ENCODE measurements around the gene ASIC4. TPM values are rescaled to one million over a fixed set of nuclear protein-coding genes. Genes with fewer than 3 reads are reported as not detected.

Gene ASIC4
- total RNA-seq, 1 donor from 2014 or later: not detected

DNA sequence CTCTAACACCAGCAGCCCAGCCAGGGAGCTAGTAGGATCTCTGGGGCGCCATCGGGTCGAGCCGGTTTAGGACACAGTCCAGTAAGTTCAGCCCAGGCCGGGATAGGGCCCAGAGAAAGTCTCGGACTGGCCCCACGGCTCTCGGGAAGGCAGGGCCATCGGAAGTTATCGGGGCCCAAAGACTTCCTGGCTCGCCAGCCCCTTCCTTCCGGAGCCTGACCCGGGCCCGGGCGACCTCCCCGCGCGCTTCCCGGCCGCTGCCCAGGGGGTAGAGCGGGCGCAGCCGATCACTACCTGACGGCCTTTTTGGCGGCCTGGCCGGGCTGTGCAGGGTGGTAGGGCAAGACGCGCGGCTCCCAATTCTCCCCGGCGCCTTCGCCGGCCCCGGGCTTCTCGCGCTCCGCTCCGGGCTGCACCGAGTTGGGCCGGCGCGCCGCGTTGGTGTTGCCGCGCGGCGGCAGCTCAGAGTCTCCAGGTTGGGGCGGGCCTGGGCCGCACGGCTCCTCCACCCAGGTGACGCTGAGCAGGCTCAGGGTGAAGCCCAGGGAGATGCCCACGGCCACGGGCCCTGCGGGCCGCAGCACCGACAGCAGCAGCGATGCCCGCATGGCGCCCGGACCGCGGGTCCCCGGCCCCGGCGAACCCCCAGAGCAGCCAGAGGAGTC is 28.8 kb downstream of the ASIC4 start:
- Histone ChIP-seq H3K27me3 (ENCODE audit: control insufficient read depth, insufficient read depth, low read length) (no peaks in the 10 kb centered on the region), H3K4me3 (ENCODE audit: low read depth, low read length) (peak overlapping the region; percentile 78), H3K36me3 (ENCODE audit: control insufficient read depth, insufficient read depth, low read length) (peaks cover 5% of the 10 kb centered on the region)
- no peak for DNase-seq (ENCODE audit: low read depth)
- TF ChIP-seq, protein P1, sequence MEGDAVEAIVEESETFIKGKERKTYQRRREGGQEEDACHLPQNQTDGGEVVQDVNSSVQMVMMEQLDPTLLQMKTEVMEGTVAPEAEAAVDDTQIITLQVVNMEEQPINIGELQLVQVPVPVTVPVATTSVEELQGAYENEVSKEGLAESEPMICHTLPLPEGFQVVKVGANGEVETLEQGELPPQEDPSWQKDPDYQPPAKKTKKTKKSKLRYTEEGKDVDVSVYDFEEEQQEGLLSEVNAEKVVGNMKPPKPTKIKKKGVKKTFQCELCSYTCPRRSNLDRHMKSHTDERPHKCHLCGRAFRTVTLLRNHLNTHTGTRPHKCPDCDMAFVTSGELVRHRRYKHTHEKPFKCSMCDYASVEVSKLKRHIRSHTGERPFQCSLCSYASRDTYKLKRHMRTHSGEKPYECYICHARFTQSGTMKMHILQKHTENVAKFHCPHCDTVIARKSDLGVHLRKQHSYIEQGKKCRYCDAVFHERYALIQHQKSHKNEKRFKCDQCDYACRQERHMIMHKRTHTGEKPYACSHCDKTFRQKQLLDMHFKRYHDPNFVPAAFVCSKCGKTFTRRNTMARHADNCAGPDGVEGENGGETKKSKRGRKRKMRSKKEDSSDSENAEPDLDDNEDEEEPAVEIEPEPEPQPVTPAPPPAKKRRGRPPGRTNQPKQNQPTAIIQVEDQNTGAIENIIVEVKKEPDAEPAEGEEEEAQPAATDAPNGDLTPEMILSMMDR (IDR thresholded peaks at IDR 0.05; ENCODE audit: insufficient read depth, low read length, poor library complexity, severe bottlenecking): no peak

DNA sequence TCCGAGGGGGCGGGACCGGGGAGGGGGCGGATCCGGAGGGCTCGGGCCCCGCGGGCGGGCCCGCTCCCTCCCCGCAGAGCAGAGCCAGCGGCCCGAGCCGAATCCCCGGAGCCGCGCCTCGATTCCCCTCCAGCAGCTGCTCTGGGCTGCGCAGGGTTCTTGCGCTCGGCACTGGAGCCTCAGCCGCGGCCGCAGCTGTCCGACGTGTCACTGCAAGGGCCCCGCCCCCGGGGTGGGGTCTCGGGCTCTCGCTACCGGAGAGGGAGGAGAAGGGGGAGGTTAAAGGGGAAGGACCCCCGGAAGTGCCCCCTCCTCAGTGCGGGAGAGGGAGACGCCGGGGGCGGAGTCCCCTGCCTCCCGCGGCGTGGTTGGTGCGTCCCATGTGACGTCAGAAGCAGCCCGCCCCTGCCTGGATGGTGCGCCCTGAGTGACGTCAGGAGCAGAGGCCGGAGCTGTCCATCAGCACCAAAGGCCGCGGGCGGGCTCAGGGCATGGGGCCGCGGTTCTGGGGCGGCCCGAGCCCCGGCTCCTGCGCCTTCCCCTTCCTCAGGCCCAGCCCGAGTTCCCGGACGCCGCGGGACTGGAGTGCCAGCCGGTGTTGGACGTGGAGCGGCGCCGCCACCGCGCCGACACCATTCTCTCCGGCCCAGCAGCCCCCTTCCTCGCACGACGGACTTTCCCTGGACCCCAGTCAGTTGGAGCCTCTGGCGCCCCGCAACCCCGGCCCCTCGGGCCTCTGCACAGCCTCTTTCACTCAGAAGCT is 29.5 kb downstream of the ASIC4 start, which contains the start of the genes CHPF and TMEM198:
TSS of gene CHPF (minus strand) at position 214 of the 763 bp plus-strand sequence. CDS start 271 bp downstream, outside the sequence.
TSS of gene TMEM198 (plus strand) at position 433 of the 763 bp plus-strand sequence. CDS start 700 bp downstream, outside the sequence.
- Histone ChIP-seq H3K4me3 (ENCODE audit: low read depth, low read length) (peak within 1 kb of the TSS; percentile 78), H3K27me3 (ENCODE audit: control insufficient read depth, insufficient read depth, low read length) (no peaks in the 10 kb centered on the region), H3K36me3 (ENCODE audit: control insufficient read depth, insufficient read depth, low read length) (peaks cover 5% of the 10 kb centered on the region)
- DNase-seq (ENCODE audit: low read depth): peak; percentile 87
- TF ChIP-seq, protein P1 (IDR thresholded peaks at IDR 0.05; ENCODE audit: insufficient read depth, low read length, poor library complexity, severe bottlenecking): no peak

DNA sequence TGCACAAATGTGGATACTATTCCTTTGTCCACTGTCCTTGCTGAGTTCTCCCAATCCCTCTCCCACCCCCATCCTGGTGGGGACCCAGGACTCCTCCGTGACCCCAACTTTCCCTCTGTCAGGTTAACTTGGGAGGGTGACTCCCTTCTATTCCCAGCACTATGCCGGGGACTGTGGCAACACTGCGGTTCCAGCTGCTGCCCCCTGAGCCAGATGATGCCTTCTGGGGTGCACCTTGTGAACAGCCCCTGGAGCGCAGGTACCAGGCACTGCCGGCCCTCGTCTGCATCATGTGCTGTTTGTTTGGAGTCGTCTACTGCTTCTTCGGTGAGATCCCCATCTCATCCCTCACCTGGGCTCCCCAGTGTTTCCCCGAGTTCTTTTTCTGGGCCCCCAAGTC is 30.3 kb downstream of the ASIC4 start:
- H3K4me3 ChIP-seq (ENCODE audit: low read depth, low read length): no peak overlapping the region
- peaks cover 5% of the 10 kb centered on the region for H3K36me3 ChIP-seq (ENCODE audit: control insufficient read depth, insufficient read depth, low read length)
- H3K27me3 ChIP-seq (ENCODE audit: control insufficient read depth, insufficient read depth, low read length): no peaks in the 10 kb centered on the region
- TF ChIP-seq, protein P1 (IDR thresholded peaks at IDR 0.05; ENCODE audit: insufficient read depth, low read length, poor library complexity, severe bottlenecking): no peak
- DNase-seq (ENCODE audit: low read depth): no peak

DNA sequence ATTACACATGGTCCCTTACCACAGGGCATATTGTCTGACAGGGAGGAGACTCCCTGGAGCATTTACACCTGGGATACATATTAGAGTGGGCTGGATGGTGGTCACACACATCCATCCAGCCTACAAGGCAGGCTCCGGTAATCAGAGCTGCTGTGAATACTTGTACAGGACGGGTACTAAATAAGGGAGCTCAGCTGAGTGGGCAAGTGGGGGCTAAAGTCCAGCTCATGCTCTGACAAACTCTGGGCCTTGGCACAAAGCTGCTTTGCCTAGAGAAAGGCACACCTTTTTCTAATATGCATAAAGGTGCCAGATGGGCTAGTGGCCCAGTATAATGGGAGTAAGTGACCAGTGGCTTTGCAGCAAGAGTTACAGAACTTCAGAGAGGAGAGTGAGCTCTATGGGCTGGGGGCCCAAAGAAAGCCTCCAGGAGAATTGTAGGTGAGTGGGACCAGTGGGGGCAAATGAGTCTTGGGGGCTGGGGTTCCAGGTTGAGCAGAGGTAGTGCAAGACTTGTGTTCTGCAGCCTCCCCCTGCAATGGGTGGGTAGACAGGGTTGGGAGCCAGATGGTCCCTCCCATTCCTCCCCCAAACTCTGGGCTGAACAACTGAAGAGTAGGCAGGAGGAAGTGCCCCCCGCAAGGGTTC is 31.1 kb downstream of the ASIC4 start:
- DNase-seq (ENCODE audit: low read depth): no peak
- TF ChIP-seq, protein P1 (IDR thresholded peaks at IDR 0.05; ENCODE audit: insufficient read depth, low read length, poor library complexity, severe bottlenecking): no peak
- Histone ChIP-seq H3K27me3 (ENCODE audit: control insufficient read depth, insufficient read depth, low read length) (no peaks in the 10 kb centered on the region), H3K36me3 (ENCODE audit: control insufficient read depth, insufficient read depth, low read length) (peaks cover under 1% of the 10 kb centered on the region), H3K4me3 (ENCODE audit: low read depth, low read length) (no peak overlapping the region)

DNA sequence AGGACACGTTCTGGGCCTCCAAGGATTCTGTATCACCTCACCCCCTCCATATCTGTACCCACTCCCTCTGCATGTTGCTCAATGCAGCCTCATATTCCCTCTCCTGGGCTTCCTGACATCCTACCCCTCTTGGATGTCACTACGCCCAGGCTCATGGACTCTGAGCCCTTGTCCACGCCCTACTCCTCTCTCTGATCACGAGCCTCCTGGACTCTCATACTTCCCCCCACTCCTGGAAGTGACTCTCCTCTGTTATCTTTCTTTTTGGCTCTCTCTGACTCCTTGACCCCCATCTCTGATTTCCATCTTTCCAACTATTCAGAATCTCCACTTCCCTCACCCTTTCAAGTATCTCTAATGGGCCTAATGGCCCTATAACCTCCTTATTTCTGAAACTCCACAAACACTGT is 31.7 kb downstream of the ASIC4 start:
- TF ChIP-seq, protein P1 (IDR thresholded peaks at IDR 0.05; ENCODE audit: insufficient read depth, low read length, poor library complexity, severe bottlenecking): no peak
- Histone ChIP-seq H3K27me3 (ENCODE audit: control insufficient read depth, insufficient read depth, low read length) (no peaks in the 10 kb centered on the region), H3K4me3 (ENCODE audit: low read depth, low read length) (no peak overlapping the region), H3K36me3 (ENCODE audit: control insufficient read depth, insufficient read depth, low read length) (no peaks in the 10 kb centered on the region)
- DNase-seq (ENCODE audit: low read depth): no peak

Data from kidney epithelial cell (primary cell).